GM23248 (cell line): ENCODE measurements around the gene BAD.
"Not testable (repeated sequence)": the region's sequence is repeated elsewhere in the genome, so short reads cannot be mapped to it uniquely, and the experiment has no call there.

ENCODE experiments used
- EZH2 ChIP-seq: fragments of 200-600 bp; sonication (generic); IDR thresholded peaks from 2 replicates; pipeline ENCODE4 v1.6.1; 2018; ENCODE audit warnings: antibody characterized with exemption, mild to moderate bottlenecking; ENCODE audit not compliant: insufficient read depth, poor library complexity, severe bottlenecking
- EZH2phosphoT487 ChIP-seq: fragments of 200-600 bp; sonication (generic); IDR thresholded peaks from 2 replicates; pipeline ENCODE4 v1.6.1; 2018; ENCODE audit warnings: antibody characterized with exemption, moderate library complexity, mild to moderate bottlenecking, low read depth; ENCODE audit not compliant: insufficient read depth

DNA sequence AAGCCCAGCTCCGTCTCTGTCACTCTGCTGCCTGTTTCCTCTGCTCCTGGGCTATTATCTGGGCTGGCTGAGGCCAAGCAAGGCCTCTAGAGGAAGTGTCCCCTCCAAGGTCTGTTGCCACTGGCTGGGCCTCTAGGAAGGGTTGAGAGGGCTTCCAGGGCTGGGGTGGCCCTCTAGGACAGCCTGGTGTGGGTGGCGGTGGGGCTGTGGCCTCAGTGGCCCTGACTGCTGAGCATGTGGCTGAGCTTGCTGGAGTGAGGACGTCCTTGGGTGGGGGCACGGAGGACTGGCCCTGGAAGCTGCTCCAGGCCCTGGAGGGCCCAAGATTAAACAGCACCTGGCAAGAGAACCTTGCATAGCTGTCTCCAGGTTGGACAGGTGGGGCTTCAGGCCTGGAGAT is 39.5 kb upstream of the BAD start:
- not testable (repeated sequence) for TF ChIP-seq EZH2, EZH2phosphoT487
